HG02870 (cell line): Measurements from ENCODE around the gene MED25.
A peak's percentile ranks its signal among the peaks of the same experiment; 100 is the strongest.

Experiments
- ATAC-seq: cut with Tn5 transposase; IDR thresholded peaks from one replicate; pipeline ENCODE4 v1.9.1; 2021; ENCODE audit warnings: mild to moderate bottlenecking, moderate library complexity; ENCODE audit not compliant: unreplicated experiment

MED25 gene

DNA sequence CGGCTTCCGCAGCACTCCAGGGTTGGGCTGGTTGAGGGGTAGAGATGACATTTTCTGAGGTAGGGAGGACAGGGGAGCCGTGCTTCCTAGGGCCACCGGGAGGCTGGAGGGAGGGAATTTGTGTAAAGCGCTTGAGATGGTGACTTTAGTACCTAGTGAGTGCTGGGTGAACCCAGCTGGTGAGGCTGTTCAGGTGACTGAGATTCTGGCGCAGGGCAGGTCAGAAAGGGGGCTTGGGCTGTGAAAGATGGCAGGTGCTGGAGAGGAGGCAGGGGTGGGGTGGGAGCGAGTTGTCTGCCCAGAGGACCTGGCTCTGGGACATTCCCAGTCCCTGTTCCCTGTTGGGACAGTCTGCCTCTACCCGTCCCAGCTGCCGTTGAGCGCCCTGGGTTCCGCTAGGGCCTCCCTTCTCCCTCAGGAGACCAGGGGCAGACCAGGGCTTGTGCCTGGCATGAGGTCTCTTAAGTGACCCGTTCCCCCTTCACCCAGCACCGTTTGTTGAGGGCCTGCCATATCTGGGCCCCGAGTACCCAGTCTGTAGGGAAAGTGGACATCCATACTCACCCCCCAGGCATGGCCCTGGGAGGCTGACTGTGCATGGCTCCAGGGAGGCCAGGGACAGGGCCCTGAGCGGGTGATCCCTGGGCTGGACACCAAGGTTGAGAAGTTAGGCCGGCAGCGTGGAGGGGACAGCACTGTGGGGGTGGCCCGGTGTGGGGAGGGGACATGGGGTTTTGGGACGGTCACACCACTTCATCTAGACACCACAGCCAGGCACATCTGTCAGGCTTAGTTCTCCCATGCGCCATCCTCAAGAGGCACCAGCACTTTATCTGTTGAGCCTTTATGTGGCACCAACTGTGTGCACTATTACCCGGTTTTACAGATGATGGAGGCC, 37.8 kb downstream of the MED25 start:
- ATAC-seq = no peak

DNA sequence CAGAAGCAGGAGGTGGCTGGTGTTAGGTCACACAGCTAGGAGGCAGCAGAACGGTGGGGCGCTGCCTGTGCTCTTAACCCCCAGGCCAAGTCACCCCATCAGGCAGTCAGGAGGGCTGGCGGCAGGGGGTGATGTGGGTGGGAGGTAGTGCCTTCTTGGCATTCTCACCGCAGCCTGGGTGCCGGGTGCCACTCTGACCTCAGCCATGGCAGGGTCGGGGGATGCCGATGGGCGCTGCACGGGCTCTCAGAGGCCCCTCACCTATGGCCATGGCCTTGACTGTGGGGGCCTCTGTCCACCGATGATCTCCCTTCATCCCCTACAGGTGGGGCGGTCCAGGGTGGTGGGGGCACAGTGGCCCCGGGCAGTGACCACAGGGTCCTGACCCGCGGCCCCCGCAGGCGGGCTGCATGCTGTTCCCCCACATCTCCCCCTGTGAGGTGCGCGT, 38.5 kb downstream of the MED25 start:
- ATAC-seq = no peak

DNA sequence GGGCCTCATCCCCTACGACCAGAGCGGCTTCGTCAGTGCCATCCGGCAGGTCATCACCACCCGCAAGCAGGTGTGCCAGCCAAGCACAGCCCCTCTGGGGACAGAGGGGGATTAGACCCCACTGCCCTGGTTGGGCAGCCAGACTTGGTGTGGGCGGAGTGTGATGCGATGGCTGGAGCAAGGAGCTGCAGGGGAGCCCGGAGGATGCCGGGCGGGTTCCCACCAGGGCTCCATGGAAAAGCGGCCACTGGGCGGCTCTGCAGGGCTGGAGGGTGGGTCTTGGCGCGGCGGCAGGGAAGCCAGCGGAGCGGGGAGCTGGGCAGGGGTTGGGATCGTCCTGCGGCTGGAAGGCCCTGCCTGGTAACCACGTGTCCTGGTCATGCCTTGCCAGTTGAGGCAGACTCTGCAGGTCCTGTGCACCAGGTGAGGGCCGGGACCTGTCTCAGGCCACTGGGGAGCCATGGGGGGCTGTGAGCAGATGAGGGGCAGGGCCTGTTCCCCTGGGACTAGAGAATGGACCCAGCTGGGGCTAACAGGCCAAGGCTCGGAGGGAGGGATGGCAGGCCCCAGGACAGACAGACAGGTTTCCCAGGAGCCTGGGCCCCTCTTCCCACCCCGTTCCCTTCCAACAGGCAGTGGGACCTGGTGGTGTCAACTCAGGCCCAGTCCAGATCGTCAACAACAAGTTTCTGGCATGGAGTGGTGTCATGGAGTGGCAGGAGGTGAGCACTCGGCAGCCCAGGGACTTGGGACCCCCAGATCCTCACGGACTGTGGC, 39.2 kb downstream of the MED25 start:
- ATAC-seq = no peak

DNA sequence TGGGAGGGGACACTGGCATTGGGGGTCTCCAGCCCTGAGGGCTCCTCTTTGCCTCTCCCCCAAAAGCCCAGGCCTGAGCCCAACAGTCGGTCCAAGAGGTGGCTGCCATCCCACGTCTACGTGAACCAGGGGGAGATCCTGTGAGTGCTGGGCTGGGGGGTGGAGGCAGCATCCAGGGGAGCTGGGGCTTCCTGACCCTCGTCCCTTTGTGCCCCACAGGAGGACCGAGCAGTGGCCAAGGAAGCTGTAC, 39.7 kb downstream of the MED25 start:
- no peak for ATAC-seq

DNA sequence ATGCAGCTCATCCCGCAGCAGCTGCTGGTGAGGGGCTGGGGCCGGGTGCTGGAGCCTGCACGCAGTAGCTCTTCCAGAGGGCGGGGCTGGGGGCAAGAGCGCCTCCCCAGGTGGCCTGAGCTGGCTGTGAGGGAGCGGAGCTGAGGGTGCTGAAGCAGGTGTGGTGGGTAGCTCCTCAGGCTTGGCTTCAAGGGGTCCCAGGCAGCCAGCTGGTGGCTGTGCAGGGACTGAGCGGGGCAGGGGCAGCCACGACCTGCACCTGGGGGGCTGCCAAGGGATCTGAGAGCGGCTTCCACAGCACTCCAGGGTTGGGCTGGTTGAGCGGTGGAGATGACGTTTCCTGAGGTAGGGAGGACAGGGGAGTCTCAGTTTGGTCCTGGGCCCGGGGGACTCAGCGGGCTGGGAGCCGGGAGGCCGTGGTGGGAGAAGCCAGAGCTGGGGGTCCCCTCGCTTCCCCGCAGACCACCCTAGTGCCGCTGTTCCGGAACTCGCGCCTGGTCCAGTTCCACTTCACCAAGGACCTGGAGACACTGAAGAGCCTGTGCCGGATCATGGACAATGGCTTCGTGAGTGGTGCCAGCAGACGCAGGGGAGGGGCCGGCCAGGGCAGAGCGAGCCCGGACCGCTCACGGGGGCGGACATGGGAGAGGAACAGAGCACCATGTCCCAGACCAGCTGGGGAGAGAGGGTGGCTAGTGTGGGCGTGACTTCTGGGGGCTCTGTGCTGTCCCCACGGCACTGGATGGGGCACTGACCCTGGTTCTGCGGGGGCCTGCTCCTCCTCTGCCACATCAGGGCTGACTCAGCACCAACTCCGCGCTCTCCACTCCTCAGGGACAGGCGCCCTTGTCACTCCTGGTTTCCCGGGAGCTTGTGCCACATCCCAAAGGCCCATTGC, 40.2 kb downstream of the MED25 start:
- ATAC-seq = no peak

DNA sequence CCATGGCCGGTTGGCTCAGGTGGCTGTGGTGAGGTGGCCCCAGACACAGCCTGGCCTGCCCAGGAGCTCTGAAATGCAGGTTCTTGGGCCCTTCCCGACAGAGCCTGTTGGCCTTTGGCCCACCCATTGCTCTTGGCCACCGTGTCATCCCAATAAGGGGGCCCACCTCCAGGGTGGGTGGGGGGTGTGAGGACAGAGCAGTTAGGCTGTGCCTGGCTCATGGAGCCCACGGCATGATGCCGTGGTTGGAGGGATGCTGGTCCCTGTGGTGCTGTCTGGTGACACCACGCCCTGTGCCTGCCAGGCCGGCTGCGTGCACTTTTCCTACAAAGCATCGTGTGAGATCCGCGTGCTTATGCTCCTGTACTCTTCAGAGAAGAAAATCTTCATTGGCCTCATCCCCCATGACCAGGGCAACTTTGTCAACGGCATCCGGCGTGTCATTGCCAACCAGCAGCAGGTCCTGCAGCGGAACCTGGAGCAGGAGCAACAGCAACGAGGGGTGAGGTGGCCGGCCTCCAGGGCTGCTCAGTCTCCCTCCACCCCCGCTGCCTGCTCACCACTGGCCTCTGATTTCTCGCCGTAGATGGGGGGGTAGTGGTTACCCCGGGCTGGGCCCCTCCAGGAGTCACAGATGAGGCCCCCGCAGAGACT, 41.7 kb downstream of the MED25 start:
- no peak for ATAC-seq

DNA sequence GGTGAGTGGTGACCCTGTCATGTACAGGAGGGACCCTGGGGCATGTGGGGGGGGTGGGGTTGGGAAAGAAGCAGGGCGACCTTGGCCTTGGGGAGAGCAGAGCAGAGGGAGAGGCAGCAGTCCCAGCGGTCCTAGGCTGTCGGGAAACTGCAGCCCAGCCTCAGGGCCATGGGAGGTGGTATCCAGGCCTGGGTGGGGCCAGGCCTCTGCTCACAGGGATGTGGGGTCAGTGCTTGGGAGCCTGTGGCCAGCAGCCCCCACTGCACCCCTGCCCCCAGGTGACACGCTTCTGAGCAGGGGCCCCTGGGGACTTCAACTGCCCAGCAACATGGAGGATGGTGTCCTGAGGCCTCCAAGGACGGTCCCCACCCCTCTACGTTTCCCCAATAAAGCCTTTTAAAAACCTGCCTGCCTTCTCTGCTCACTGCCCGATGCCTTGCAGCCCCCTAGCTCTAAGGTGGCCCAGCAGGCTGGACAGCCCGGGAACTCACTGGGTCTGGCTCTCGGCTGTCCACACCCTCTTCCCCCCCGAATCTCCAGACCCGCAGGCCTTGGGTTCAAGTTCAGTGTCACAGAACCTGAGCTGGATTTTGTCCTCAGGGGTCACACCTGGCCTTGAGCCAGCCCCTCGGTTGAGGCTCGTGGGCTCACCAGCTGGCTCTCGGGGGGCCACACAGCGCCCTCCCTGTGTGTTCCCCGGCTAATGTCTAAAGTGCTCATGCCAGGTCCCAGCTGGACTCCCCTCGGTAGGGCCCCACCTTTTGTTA, 42.4 kb downstream of the MED25 start:
- no peak for ATAC-seq

DNA sequence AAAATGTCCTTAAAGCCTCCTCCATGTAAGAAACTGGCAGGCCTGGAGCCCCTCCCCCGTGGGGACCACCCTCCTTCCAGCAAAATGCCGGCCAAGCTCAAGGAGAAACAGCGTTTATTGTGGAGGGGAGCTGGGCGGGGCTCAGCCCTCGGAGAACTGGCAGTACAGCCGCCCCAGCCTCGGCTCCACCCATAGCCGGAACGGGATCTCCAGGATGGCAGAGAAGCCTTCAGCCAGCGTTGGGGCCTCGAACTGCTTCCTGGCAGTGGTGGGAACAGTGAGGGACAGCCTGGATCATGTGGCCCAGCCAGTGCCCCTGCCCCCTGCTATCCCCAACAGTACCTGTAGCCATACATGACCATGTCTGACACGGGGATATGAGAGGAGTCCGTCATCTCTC, 43.0 kb downstream of the MED25 start:
- ATAC-seq = no peak

DNA sequence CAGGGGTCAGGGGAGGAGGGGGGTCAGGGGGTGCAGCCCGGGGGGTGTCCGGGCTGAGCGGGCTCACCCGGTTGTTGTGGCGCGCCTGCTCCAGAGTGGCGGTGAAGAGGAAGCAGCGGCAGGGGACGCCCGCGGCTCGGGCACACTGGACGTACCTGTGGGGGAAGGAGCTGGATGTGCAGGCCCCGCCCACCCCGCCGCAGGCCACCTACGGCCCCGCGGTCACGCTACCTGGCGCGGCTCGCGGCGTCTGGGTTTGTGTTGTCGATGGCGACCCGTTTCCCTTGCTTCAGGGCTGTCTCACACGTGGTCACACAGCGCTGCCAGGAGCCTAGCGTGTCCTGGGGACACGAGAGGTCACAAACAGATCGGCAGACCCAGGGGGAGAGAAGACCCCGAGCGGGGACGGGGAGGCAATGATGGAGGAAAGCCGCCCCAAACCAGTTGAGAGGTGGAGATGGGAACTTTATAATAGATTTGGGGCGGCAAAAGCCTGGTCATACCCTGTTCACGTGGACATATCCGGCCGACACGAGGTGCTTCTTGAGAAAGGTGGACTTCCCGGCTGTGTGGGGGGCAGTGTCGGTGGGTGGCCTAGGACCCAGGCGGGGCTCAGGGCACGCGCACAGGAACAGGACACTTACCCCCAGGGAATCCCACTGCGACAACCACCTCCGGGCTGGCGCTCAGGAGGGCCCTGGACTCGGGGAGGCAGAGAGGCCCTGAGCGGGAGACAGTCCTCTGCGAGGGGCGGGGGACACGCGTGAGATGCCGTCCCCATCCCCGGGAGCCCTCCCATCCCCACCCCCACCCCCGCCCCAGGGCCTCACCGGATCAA, 43.7 kb downstream of the MED25 start:
- no peak for ATAC-seq

DNA sequence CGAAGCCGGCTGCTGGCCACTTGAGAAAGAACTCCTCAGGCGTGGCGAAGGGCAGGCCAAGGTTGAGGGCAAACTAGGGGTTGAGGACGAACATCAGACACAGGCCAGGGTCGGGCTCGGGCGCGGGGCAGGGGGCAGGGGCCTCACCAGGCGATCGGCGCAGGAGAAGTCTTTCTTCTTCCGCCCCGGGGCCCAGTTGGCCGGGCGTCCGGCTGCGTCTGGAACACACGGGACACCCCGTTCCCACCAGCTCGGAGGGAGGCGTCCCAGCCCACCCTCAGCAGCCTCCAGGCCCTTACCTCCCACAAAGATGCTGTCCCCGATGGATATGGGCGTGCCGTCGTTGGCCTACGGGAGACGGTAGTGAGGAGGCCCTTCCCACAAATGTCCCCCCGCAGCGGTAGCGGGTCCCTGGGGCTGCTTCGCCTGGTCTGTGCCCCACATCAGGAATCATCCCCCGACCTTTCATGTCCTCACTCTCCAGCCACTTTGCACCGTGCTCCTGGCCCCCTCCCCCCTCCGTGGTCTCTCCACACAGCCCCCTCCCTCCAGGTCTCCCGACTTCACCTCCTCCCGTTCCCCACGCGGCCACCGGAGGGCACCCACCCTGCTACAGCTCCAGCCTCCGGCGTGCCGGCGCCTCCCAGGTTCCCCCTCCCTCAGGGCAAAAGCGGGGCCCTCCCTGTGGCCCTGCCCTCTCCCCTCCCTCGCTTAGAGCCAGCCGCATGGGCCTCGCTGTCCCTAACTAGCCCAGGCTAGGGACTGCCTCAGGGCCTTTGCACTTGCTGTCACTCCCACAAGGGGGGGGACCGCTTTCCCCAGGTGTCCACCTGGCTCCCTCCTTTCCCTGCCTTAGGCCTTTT, 44.5 kb downstream of the MED25 start:
- ATAC-seq = no peak

DNA sequence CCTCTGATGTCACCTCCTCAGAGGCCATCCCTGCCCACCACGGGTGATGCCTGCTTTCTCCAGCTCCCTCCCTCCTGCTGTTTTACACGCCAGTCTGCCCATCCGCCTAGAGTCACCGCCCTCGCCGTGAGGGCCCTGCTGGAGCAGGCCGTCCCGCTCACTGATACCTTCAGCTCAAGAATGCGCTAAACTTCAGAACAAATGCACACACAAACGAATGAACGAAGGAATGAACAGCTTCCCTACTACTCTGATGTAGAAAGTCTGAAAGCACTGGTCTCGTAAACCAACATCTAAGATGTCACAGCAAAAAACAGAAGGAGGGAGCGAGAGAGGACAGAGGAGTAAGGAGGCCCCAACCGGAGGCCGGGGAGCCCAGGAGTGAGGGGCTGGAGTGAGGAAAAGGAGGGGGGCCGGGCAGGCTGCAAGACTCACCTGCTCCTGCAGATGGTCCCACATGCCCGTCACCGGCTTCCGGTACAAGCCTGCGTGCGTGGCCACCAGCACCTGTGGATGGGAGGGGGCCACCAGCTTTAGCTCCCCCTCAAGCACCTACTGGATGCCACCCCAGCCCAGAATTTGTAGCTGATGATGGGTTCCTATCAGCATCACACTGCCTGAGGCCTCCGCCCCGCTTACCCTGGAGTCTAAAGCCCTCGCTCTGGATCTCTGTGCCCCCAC, 45.3 kb downstream of the MED25 start:
- no peak for ATAC-seq

DNA sequence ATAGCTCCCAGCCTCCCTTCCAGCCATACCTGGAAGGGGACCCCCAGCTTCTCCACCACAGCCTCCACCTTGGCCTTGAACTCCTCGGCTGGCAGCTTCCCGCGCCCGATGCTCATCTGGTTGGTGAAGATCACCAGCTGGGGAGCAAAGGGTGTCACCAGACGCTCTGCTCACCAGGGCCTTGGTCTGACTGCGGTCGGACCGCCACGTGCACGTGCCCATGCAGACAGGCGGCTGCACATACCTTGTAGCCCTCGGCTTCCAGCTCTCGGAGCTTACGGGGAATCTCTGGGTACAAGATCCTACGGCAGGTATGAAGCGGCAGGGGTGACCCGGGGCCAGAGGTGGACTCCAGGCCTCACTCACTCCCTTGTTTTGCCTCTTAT, 45.8 kb downstream of the MED25 start:
- ATAC-seq = no peak

DNA sequence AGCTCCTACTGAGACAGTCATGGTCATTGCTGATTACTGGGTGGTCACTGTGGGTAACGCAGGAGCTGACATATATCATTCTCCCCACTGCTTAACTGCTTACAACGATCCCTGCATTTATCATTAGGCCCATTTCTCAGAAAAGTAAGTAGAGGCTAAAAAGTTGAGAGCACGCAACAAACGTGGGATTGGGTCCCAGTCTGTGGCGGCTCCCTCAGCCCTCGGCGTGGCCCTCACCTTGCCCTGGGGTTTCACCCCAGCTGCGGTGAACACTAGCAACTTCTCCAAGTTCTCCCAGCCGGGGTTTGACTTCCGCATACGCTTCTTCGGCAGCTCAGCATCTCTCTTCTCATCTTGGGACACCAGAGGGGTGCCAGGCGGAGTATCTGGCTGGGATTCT, 46.8 kb downstream of the MED25 start:
- no peak for ATAC-seq

DNA sequence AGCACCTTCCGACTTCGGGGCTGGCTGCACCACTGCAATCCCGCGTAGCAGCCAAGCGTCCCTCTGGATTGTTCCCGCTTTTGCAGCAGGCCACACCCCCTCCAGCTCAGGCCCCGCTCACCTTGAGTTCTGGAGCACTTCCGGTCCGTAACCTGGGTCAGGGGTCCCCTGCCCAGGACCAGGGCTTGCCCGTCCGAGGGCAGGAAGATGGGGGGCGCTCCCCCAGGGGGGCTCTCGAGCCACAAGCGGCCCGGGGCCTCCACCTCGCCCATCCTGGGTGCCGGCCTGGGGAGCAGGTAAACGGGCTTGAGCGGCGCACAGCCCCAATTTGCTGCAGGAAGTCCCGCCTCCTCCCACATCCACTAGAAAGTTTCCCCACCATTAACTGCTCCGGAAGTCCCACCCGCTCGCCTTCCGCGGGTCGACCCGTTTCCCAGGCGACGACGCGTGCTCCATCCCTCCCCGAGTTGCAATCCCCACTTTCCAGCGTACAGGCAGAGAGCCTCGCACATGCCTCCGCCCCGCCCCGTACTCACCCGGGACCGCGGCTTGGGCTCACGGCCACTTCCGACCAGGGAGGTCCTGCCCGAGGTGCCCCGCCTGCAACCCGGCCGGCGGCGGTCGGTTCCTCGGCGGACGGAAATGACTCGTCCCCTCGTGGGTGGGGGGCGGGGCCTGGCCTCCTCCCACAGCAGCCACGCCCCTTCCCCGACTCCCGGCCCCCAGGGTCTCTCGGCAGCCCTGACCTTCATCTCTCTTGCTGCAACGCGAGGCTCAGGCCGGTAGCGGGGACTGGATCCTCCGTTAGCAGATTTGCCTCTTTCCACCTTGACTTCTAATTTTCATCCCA, 49.1 kb downstream of the MED25 start, which contains the start of gene PNKP:
Gene PNKP, minus strand, starts transcription at position 644 of the 850 bp plus-strand sequence. Its CDS starts 372 bp downstream, at position 272.
- peak; percentile 30 for ATAC-seq

DNA sequence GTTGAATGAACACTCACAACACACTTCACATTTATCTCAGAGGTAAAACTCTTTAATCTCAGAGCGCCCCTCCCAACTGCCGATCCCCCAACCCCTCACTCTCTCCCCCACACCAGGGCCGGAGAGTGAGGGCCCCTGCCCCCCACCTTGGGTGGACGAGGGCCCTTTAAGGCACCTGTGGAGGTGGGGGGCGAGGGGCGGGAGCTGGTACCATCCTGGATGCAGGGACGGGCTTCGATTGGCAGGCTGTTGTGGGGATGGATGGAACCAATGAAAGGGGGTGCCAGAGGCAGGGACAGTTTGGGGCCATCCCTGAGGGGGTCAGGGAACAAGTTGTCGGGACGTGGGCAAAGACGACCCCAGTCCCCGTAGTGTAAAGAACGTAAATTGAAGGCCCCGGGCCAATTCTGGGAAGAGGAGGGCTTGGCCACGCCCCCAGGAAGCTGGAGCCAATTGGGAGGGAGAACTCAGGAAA, 51.0 kb downstream of the MED25 start:
- ATAC-seq = peak; percentile 6

DNA sequence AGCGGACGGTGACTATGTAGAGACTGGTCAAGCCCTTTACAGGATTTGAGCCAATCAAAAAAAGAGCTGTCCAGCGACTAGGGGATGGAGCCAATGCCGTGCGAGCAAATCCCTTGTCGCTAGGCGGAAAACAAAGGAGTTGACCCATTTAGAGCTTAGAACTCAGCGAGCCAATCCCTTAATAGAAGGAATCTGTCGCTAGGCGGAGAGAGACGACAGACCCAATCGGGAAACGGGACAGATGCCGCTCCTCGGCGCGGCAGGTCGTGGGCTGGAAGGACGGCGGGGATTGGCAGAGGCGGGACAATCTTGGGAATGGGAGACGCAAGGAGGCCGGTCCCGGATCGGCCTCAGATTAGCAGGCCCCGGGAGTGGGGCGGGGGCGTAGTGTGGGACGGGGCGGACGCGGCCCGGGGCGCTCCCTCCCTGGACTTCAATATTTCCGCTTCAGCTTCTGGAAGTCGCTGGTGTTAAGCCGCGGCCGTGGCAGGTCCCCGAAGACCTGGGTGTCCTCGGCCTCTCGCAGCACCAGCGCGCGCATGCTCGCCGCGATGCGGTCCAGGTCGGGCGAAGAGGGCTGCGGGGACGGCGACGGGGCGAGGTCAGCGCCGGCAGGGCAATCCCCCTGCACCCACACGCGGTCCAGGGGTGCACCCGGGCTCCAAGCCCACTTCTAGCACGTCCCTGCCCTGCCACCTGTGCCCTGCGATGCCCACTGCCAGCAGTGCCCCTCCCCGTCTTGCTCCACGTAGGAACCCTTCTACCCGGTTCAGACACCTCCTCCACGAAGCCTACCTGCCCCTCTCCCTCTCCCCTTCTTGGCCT, 51.6 kb downstream of the MED25 start:
- ATAC-seq = peak; percentile 80
